Osteoblast (primary cell): ENCODE data around the gene MTMR1. TPM values are rescaled to one million over a fixed set of nuclear protein-coding genes. Genes with fewer than 3 reads are reported as not detected.
A peak's percentile ranks its signal among the peaks of the same experiment; 100 is the strongest.

Source experiments
- DNase-seq: peaks from one replicate; pipeline ENCODE4 v3.0.0; 2011; ENCODE audit warnings: low spot score, mixed read lengths; ENCODE audit not compliant: insufficient read length; ENCODE audit errors: missing footprints
- H2AFZ ChIP-seq: 2 replicates; pipeline ENCODE4 v1.6.0; 2011; ENCODE audit warnings: mild to moderate bottlenecking, low read length
- H3K27ac ChIP-seq: 2 replicates; pipeline ENCODE4 v1.5.1; 2011; ENCODE audit warnings: mild to moderate bottlenecking, low read depth, low read length, moderate library complexity
- H3K27me3 ChIP-seq: 2 replicates; pipeline ENCODE4 v1.6.0; 2012; ENCODE audit warnings: mild to moderate bottlenecking, control low read depth, inconsistent platforms, low read length, moderate library complexity; ENCODE audit not compliant: insufficient read depth
- H3K36me3 ChIP-seq: 2 replicates; pipeline ENCODE4 v1.5.1; 2011; ENCODE audit warnings: mild to moderate bottlenecking, low read length, control low read depth, moderate library complexity; ENCODE audit not compliant: insufficient read depth
- H3K4me1 ChIP-seq: 2 replicates; pipeline ENCODE4 v1.5.1; 2011; ENCODE audit warnings: mild to moderate bottlenecking, low read length, control low read depth, moderate library complexity; ENCODE audit not compliant: insufficient read depth
- H3K4me2 ChIP-seq: 2 replicates; pipeline ENCODE4 v1.6.0; 2011; ENCODE audit warnings: mild to moderate bottlenecking, low read length; ENCODE audit not compliant: insufficient read depth
- H3K4me3 ChIP-seq: fragments of 200-600 bp; sonication (generic); 3 replicates; pipeline ENCODE4 v1.5.1; 2012; ENCODE audit warnings: mild to moderate bottlenecking, low read length, inconsistent platforms; ENCODE audit not compliant: insufficient read depth
- H3K79me2 ChIP-seq: 2 replicates; pipeline ENCODE4 v1.6.0; 2012; ENCODE audit warnings: mild to moderate bottlenecking, low read length, control low read depth, inconsistent platforms; ENCODE audit not compliant: insufficient read depth
- H3K9me3 ChIP-seq: 2 replicates; pipeline ENCODE4 v1.5.1; 2011; ENCODE audit warnings: low read depth, low read length, control low read depth
- H4K20me1 ChIP-seq: 2 replicates; pipeline ENCODE4 v1.6.0; 2012; ENCODE audit warnings: mild to moderate bottlenecking, low read length, control low read depth; ENCODE audit not compliant: insufficient read depth
- CTCF ChIP-seq: IDR thresholded peaks from 2 replicates; pipeline ENCODE4 v1.5.1; 2011; ENCODE audit warnings: mild to moderate bottlenecking, low read depth, low read length, moderate library complexity; ENCODE audit errors: extremely low read depth
- total RNA-seq: library from RNA; depleted of rRNA; stranded (reverse); fragments of >200 nt; gene quantifications from 2 replicates; pipeline ENCODE4 v1.2.3, GENCODE V29; 2012

Gene MTMR1
- total RNA-seq, 1 donor = 17.0 TPM

- no peaks in the 10 kb centered on the region for H3K27me3 ChIP-seq
- H3K36me3 ChIP-seq = no peaks in the 10 kb centered on the region
- H3K79me2 ChIP-seq = no peaks in the 10 kb centered on the region
- no peaks in the 10 kb centered on the region for H4K20me1 ChIP-seq
- H3K9me3 ChIP-seq = no peaks in the 10 kb centered on the region
- no peak for DNase-seq
- TF ChIP-seq CTCF = no peak
- no peak overlapping the region for H3K4me3 ChIP-seq
- H3K27ac ChIP-seq = peak overlapping the region; percentile 2
- H3K4me1 ChIP-seq = peaks cover 3% of the 10 kb centered on the region
- H3K4me2 ChIP-seq = no peak overlapping the region
- H2AFZ ChIP-seq = no peak overlapping the region
Observed at GRCh38 chrX:150648296-150648940, 44.8 kb upstream of the MTMR1 start.

GRCh38 chrX:150649096-150649870 is 43.9 kb upstream of the MTMR1 start:
- H3K27me3 ChIP-seq = no peaks in the 10 kb centered on the region
- no peak overlapping the region for H2AFZ ChIP-seq
- no peak for TF ChIP-seq CTCF
- H3K4me3 ChIP-seq = no peak overlapping the region
- H3K9me3 ChIP-seq = no peaks in the 10 kb centered on the region
- H3K27ac ChIP-seq = peak overlapping the region; percentile 62
- H3K4me1 ChIP-seq = peaks cover 3% of the 10 kb centered on the region
- H3K4me2 ChIP-seq = peak overlapping the region; percentile 21
- H3K79me2 ChIP-seq = no peaks in the 10 kb centered on the region
- H3K36me3 ChIP-seq = no peaks in the 10 kb centered on the region
- peak; percentile 25 for DNase-seq
- no peaks in the 10 kb centered on the region for H4K20me1 ChIP-seq

- no peak for TF ChIP-seq CTCF
- Histone ChIP-seq H3K4me2 (no peak overlapping the region), H3K9me3 (no peaks in the 10 kb centered on the region), H3K79me2 (no peaks in the 10 kb centered on the region), H3K36me3 (peaks cover 3% of the 10 kb centered on the region), H3K4me3 (no peak overlapping the region), H2AFZ (no peak overlapping the region), H3K27ac (no peak overlapping the region), H3K27me3 (no peaks in the 10 kb centered on the region), H4K20me1 (no peaks in the 10 kb centered on the region), H3K4me1 (peaks cover 3% of the 10 kb centered on the region)
- DNase-seq = no peak
Observed at GRCh38 chrX:150651906-150652305, 41.3 kb upstream of the MTMR1 start.

GRCh38 chrX:150655788-150656187 is 37.4 kb upstream of the MTMR1 start:
- Histone ChIP-seq H3K4me1 (no peaks in the 10 kb centered on the region), H4K20me1 (no peaks in the 10 kb centered on the region), H3K27me3 (no peaks in the 10 kb centered on the region), H3K36me3 (peaks cover 6% of the 10 kb centered on the region), H3K9me3 (no peaks in the 10 kb centered on the region), H3K4me3 (no peak overlapping the region), H3K79me2 (no peaks in the 10 kb centered on the region), H2AFZ (no peak overlapping the region), H3K4me2 (no peak overlapping the region), H3K27ac (no peak overlapping the region)
- DNase-seq = no peak
- TF ChIP-seq CTCF = no peak
